NOMO-1 treated with DMSO at 0.1 percent for 48 hours (cell line): Measurements from ENCODE around the gene GLCCI1.

Experiments
- DNase-seq: peaks from one replicate; lab custom pipeline; 2025; ENCODE audit not compliant: unreplicated experiment; lab: John Stamatoyannopoulos, UW

Gene GLCCI1

GRCh38 chr7:8126601-8127167, 158.1 kb downstream of the GLCCI1 start:
- no peak for DNase-seq

- DNase-seq = no peak
These were observed 160.1 kb downstream of the GLCCI1 start for GRCh38 chr7:8128449-8129317.

GRCh38 chr7:8129318-8129659, 160.7 kb downstream of the GLCCI1 start:
- DNase-seq = no peak

- no peak for DNase-seq
These were observed 162.1 kb downstream of the GLCCI1 start for GRCh38 chr7:8130663-8131062.

- no peak for DNase-seq
These were observed 163.4 kb downstream of the GLCCI1 start for GRCh38 chr7:8131694-8132605.

GRCh38 chr7:8133188-8133848, 164.7 kb downstream of the GLCCI1 start:
- DNase-seq = no peak

GRCh38 chr7:8134089-8134733, 165.6 kb downstream of the GLCCI1 start:
- DNase-seq = no peak

- DNase-seq = no peak
These were observed 166.8 kb downstream of the GLCCI1 start for GRCh38 chr7:8135417-8135816.

DNA sequence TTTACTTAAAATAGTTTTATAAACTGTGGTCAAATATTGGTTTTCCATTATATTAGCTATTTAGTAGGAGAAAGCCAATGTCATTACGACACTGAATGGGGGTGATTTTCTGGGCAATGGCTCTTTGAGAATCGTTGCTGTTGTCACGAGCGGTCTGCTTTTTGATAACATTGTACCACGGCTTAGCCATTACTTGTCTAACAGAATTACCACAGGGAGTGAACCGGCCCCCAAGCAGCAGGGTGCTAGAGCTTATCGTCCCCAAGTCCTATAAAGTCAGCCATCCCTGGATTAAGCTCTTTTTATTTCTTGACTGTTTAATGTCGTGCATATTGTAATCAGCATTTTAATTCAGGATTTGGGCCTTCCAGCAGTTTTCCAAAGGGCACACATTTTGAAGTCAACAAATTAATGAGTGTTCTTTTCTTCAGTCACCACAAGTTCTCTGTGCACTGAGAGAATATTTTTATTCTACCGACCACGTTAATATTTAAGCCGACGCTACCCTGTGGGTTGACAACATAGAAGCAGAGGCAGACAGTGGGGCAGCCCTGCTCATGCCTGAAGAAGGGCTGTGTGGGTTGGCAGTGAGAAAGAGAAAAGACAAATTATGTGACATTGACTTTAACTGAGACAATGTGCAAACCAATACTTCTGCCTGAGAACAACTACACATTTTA, 167.6 kb downstream of the GLCCI1 start:
- DNase-seq = no peak
